HG03139 (cell line): Measurements from ENCODE around the gene ERICH6.
A peak's percentile ranks its signal among the peaks of the same experiment; 100 is the strongest.

Source experiments
- ATAC-seq: cut with Tn5 transposase; IDR thresholded peaks from one replicate; pipeline ENCODE4 v1.9.1; 2021; ENCODE audit not compliant: unreplicated experiment

The ERICH6 gene

GRCh38 chr3:150703756-150704344, at the start of gene ERICH6:
ERICH6 (minus strand) TSS chr3:150703920; CDS start chr3:150703898, 22 bp downstream.
- ATAC-seq: peak; percentile 99

GRCh38 chr3:150751781-150752263, 48.1 kb upstream of the ERICH6 start:
- ATAC-seq: no peak

DNA sequence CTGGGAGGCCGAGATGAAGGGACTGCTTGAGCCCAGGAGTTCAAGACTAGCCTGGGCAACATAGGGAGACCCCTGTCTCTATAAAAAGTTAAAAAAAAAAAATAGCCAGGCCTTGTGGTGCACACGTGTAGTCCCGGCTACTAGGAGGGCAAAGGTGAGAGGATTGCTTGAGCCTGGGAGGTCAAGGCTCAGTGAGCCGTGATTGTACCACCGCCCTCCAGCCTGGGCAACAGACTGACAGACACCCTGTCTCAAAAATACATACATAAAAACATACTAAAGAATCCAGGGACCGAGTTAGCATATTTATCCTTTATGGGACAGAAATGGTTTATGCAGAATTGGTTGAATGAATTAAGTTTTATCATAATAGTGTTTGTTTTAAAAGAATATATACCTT, 45.5 kb upstream of the ERICH6 start:
- ATAC-seq: no peak

DNA sequence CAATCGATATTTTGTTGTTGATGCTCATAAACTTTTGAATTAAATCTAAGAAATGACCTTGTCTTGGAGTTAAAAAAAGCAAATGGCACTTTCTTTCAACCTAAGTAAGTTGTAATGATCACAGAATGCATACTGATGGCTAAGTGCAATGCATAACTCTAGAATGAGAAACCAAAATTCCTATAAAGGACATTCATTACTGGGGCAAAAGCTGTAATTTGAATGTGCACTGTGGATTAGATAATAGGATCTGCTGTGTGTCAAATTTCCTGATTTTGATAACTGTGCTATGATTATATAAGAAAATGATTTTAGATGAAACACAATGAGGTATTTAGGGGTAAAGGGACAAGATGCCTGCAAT, 44.9 kb upstream of the ERICH6 start:
- ATAC-seq: no peak

DNA sequence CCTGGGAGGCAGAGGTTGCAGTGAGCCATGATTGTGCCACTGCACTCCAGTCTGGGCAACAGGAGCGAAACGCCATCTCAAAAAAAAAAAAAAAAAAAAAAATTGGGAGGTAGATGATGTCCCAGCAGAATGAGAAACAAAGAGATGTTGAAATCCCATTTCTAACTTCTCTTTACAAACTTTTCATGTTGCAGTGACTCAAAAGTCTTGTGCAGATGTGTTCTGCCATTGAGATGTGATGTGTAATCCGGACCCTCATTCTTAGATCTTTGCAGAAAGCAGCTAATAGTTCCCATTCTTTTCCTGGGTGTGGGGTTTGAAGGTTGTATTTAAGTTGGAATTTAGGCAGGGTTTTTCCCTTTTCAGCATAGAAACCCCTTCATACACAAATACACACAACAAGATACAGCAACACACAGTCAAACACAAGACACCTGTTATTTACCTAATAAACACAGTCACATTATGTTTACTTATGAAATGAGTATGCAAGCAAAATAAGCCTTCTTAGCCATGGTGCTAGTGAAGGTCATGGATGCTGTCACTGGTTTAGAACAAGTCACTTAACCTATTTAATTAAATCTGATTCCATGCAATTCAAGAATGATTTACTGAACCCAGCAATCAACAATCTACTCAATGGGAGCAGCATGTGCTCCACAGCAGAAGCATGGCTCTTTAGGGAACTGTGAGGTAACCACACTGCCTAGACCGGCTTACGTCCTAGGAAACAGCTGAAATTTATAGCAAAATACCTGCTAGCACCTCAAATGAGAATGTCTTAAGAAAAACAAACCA, 44.4 kb upstream of the ERICH6 start:
- no peak for ATAC-seq

DNA sequence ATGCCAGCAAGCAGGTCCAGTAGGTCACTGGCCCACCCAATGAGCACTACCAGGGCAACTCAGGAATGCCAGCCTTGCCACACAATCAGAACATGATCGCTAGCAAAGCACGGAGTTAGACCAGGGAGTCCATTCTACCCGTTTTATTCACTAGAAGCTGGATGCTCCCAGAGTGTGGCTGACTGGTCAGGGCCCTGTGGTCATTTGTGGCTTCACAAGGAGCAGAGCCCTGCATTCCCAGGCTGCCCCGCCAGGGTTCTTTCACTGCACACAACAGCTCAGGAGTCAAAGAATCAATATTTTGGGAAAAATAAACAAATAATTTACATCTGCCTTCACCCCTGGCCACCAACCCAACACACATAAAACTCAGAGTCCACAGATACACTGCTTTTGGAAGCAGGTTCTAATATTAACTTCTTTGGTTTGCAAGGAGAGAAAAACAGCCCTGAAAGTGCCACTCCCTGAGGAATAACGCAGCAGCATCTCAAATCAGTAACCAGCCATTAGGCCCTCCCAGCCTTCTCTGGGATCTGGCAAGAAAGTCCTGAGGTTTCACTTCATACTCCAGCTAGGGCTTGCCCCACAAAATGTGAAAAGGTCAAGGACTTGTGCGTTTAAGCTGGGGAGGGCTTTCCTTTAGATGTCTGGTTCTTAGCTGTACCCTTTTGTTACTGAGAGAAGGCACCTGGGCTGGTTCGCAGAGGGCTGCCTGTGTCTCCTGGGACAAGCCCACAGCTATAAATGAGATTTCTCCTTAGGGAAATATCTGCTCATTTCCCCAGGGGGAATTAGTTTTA, 43.3 kb upstream of the ERICH6 start:
- ATAC-seq: no peak

GRCh38 chr3:150745832-150746231, 42.1 kb upstream of the ERICH6 start:
- ATAC-seq: no peak

DNA sequence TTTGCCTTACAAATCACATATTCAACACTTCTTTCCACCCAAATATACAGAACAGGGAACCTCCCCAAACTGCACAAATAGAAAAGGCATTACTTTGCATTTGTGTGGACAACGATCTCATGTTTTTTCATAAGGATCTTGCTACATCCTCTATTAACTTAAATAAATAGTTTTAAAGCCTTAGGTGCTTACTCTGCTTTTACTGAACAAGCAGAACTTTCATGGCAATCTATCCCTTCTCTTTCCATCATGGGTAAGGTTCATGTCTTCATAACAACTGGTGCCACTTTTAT, 41.1 kb upstream of the ERICH6 start:
- no peak for ATAC-seq

GRCh38 chr3:150744041-150744918, 40.6 kb upstream of the ERICH6 start:
- no peak for ATAC-seq

DNA sequence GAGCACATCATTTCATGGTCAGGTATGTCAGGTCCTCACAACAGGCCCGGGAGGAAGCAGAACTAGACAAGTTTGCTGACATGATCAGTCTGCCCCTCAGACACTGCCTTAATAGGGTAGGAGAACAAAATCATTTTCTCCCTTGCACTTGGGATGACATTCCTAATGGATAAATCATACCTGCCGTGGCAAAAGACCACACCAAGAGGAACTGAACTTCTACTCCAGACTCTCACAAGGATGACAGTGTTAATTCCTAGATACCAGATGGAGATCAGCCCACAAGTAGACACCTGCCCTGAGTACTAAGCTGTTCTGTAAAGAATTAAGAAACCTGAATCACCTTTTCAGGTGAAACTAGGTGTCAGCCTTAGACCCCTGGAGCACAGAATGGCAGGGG, 39.8 kb upstream of the ERICH6 start:
- no peak for ATAC-seq

GRCh38 chr3:150742679-150743078, 39.0 kb upstream of the ERICH6 start:
- ATAC-seq: no peak

DNA sequence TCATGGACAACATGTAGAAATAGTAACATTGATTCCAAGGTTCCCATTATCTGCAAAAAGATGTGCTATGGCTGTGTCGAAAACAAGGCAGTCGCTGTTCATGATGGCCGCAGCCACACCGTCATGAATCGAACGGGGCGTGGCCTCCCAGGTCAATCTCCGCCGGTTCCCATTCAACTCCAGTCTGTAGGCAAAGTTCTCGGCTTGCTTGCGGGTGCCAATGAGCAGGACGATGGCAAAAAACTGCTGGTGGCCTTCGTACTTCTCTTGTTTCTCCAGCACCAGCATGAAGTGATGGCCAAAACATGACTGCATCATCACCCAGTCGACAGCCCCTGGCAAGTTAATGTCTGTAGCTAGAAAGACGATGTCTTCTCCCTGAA, 38.4 kb upstream of the ERICH6 start:
- no peak for ATAC-seq

DNA sequence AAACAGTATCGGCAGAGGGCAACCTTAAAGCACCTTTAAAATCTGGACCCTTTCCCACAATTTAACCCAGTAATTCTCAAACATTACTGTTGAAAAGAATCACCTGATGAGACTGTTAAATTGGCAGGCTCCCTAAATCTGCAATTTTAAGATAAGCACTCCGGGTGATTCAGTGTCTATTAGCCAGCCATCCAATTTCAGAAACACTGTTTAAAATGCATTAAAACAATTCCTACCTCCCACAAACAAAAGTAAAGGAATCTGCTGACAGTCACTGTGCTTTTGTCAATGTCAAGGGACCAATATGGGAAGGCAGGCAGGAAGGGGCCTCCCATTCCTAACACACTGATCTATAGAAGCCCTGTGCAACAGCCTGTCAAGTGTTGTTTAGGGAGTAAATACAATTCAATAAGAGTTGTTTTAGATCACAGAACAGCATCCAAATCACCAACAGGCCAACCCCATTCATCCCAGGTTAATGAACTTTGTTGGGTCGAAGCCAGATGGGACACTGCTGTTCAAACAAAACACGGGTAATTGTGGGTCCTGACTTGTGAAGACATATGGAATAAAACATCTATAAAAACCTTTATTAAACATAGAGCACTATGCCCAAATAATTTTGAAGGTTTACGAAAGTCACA, 37.9 kb upstream of the ERICH6 start:
- ATAC-seq: no peak

DNA sequence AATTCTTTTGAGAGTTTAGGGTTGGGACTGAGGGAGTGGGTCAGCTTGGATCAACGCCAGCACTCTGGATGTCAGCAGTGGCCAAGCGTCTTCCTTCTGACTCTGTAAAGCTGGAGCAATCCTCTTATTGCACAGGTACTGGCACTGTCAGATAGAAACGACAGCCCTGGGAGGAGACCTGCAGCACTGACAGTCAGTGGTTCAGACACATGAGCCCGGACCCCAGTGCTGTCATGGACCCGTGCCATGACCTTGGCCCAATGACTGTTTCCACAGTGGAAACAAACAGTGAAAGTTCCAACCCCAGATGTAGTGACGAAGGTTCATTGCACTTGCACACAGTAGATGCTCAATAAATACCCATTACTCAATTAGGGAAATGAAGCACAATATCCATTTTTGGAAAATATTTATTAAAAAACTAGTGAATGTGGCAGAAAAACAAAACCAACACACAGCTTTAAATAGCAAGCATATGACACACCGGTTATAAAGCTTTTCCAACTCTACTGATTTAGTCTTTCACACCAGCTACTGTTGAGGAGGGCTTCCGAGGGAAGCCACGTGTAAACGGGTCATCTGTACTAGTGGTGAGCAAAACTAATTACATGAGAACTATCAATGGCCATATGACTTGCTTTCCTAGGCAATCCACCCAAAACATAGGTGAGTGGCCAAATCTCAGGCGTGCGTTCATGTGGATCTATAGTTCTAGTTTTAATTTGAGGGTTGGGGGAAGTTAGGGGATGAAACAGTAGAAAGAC, 37.2 kb upstream of the ERICH6 start:
- no peak for ATAC-seq

DNA sequence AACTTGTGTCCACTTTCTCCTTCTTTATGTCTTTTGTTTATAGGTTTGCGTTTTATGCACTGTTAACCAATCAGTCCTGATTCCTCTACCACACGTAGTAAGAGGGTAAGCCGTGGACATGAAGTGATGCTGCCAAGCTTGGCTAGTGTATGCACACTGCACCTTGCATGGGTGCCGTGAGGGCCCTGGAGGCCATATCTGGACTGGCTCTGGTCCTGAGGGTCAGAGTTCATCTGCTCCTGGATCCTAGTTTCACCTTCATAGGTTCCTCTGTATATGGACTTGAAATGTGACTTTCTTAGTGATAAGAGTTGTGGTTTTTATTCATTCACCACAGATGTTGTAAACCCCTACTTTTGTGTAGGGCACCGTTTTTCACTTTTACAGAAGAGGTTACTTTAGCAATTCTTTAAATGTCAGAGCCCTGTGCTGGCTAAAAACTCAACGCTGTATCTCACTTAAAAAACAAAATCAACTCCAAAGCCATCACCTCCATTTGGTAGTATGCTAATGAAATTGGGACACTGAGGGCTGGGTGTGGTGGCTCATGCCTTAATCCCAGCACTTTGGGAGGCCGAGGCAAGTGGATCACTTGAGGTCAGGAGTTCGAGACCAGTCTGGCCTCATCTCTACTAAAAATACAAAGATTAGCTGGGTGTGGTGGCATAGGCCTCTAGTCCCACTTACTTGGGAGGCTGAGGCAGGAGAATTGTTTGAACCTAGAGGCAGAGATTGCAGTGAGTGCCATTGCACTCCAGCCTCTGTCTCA, 36.3 kb upstream of the ERICH6 start:
- no peak for ATAC-seq

GRCh38 chr3:150739200-150739863, 35.6 kb upstream of the ERICH6 start:
- ATAC-seq: no peak

GRCh38 chr3:150738688-150739087, 35.0 kb upstream of the ERICH6 start:
- no peak for ATAC-seq

DNA sequence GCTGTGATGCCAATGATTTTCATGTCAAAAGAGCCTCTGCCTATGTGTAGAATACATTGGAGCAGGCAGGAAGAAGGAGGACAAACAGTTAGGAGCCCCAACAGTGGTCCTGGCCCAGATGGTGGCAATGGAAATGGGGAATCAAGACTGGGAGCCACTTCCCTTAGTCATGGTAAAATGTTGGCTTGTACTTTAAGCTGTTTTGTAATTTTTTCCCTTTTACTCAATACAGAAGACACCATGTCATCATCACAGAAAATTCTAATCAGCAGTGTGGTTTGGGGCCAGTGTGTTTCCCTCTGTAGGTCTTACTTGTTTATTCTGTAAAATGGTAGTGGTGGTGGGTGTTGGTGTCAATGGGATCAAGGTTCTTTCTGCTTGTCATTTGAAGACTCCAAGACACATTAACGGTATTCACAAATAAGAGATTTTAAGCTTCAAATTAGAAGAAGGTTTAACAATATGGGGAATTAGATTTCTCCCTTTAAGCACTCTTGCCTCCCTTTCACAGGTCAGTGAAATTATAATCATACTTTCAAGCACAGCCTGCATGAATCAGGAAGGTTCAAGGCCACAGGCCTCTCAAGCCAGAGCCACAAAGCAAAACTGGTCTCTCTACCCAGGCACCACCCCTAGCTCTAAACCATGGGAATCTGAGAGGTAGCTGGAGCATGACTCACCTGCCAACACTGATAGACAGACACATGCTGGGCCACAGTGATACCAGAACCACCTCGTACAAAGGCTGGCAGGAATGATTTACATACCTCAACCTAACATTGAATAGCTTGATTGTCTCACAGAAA, 34.4 kb upstream of the ERICH6 start:
- ATAC-seq: no peak
